Endothelial cell of umbilical vein (primary cell): ENCODE data around the gene PALM. TPM values are rescaled to one million over a fixed set of nuclear protein-coding genes. Genes with fewer than 3 reads are reported as not detected.

Source experiments
- BruUV-seq: library from RNA; stranded (reverse); fragments of 400-500 nt; replicated peaks from 2 replicates; lab custom pipeline; 2021; lab: Mats Ljungman, UMichigan
- CTCF ChIA-PET: fragments of 300-600, 350-600 bp; sonication (Branson Sonifier 250); formaldehyde crosslinking; loops from one replicate; lab custom pipeline; 2021; ENCODE audit warnings: antibody characterized with exemption, inconsistent platforms; lab: Charles Lee
- POLR2A ChIA-PET: fragments of 300-600, 350-600 bp; sonication (Branson Sonifier 250); formaldehyde crosslinking; loops from one replicate; lab custom pipeline; 2021; ENCODE audit warnings: antibody characterized with exemption, inconsistent platforms; lab: Charles Lee
- DNase-seq: peaks from one replicate; pipeline ENCODE4 v3.0.0-alpha.2; 2011; ENCODE audit warnings: low read depth, low spot score
- FAIRE-seq: peaks from 2 replicates; lab custom pipeline; 2011; peaks lifted over from hg19 to GRCh38; lab: Jason Lieb, UNC
- H2AFZ ChIP-seq: 2 replicates; pipeline ENCODE4 v1.6.0; 2012; ENCODE audit warnings: low read depth, low read length, control low read depth, inconsistent platforms
- H3K27ac ChIP-seq: 2 replicates; pipeline ENCODE4 v1.5.1; 2011; ENCODE audit warnings: low read depth, mild to moderate bottlenecking, control low read depth, low read length, moderate library complexity; ENCODE audit not compliant: insufficient read depth
- H3K27me3 ChIP-seq, 2 experiments: 2 replicates each; pipeline versions ENCODE4 v1.6.0 to v1.6.1; 2011; ENCODE audit warnings: low read length in 2 of 2, mixed read lengths in 1 of 2; ENCODE audit not compliant: control insufficient read depth in 2 of 2, insufficient read depth in 2 of 2
- H3K36me3 ChIP-seq, 2 experiments: 2 replicates in 1 of 2; 3 replicates in 1 of 2; pipeline ENCODE4 v1.5.1; 2011; ENCODE audit warnings: low read length in 2 of 2, mild to moderate bottlenecking in 1 of 2, moderate library complexity in 1 of 2; ENCODE audit not compliant: control insufficient read depth in 2 of 2, insufficient read depth in 2 of 2; ENCODE audit errors: extremely low read depth in 1 of 2
- H3K4me1 ChIP-seq: 3 replicates; pipeline ENCODE4 v1.5.1; 2011; ENCODE audit warnings: mild to moderate bottlenecking, low read length; ENCODE audit not compliant: control insufficient read depth, insufficient read depth; ENCODE audit errors: extremely low read depth
- H3K4me2 ChIP-seq: 2 replicates; pipeline ENCODE4 v1.6.1; 2011; ENCODE audit warnings: low read length, control low read depth, mixed read lengths; ENCODE audit not compliant: insufficient read depth
- H3K4me3 ChIP-seq, 3 experiments: fragments of 200-600 bp in 1 of 3; sonication (generic), shearing (Covaris generic) in 1 of 3; replicated peaks in 1 of 3; 2 replicates each; pipeline ENCODE4 v1.5.1; 2011 to 2016; ENCODE audit warnings: control low read depth in 3 of 3, low read length in 3 of 3, mild to moderate bottlenecking in 2 of 3, inconsistent platforms in 1 of 3, low read depth in 1 of 3, moderate library complexity in 1 of 3; ENCODE audit not compliant: insufficient read depth in 1 of 3
- H3K79me2 ChIP-seq: 2 replicates; pipeline ENCODE4 v1.6.0; 2012; ENCODE audit warnings: low read length, inconsistent platforms; ENCODE audit not compliant: control insufficient read depth, insufficient read depth
- H3K9ac ChIP-seq: replicated peaks from 2 replicates; pipeline ENCODE3; 2011; ENCODE audit warnings: low read length, control low read depth; ENCODE audit not compliant: insufficient read depth; ENCODE audit errors: extremely low read depth
- H3K9me1 ChIP-seq: replicated peaks from 3 replicates; pipeline ENCODE4 v1.6.0; 2011; ENCODE audit warnings: mild to moderate bottlenecking, low read length; ENCODE audit not compliant: control insufficient read depth, insufficient read depth; ENCODE audit errors: extremely low read depth
- H3K9me3 ChIP-seq: replicated peaks from 2 replicates; pipeline ENCODE4 v1.5.1; 2012; ENCODE audit warnings: low read length, inconsistent platforms; ENCODE audit not compliant: control insufficient read depth, insufficient read depth
- H4K20me1 ChIP-seq: replicated peaks from 2 replicates; pipeline ENCODE3; 2011; ENCODE audit warnings: mild to moderate bottlenecking, low read length; ENCODE audit not compliant: control insufficient read depth, insufficient read depth; ENCODE audit errors: extremely low read depth
- EZH2 ChIP-seq: IDR thresholded peaks from 2 replicates; pipeline ENCODE4 v1.6.1; 2012; ENCODE audit warnings: borderline replicate concordance, low read depth, mild to moderate bottlenecking, moderate library complexity, low read length, inconsistent platforms; ENCODE audit not compliant: severe bottlenecking
- FOS ChIP-seq: IDR thresholded peaks from 2 replicates; pipeline ENCODE4 v1.6.1; 2011; ENCODE audit warnings: mild to moderate bottlenecking, low read length, moderate library complexity, borderline replicate concordance; ENCODE audit not compliant: insufficient read depth
- GATA2 ChIP-seq: IDR thresholded peaks from 2 replicates; pipeline ENCODE4 v1.7.0; 2011; ENCODE audit warnings: low read depth, mild to moderate bottlenecking, moderate library complexity, mixed read lengths, low read length; ENCODE audit not compliant: insufficient read length, insufficient read depth
- JUN ChIP-seq: IDR thresholded peaks from 2 replicates; pipeline ENCODE4 v1.6.1; 2011; ENCODE audit warnings: borderline replicate concordance, low read depth; ENCODE audit not compliant: insufficient read length, insufficient read depth
- POLR2A ChIP-seq: IDR thresholded peaks from 2 replicates; pipeline ENCODE4 v1.6.1; 2012; ENCODE audit warnings: low read depth, mild to moderate bottlenecking, control low read depth, low read length
- POLR2AphosphoS5 ChIP-seq: IDR thresholded peaks from 2 replicates; pipeline ENCODE4 v1.6.1; 2012; ENCODE audit warnings: low read depth, mild to moderate bottlenecking, control low read depth, low read length, moderate library complexity; ENCODE audit not compliant: insufficient read depth
- dilution Hi-C: fragments of 300-500 bp; cut with MboI; formaldehyde crosslinking; loops from one replicate; pipeline ENCODE4 v1.15.0; 2019; ENCODE audit warnings: low sequenced_read_pairs; ENCODE audit not compliant: extremely low pct_ligation_motif_present
- intact Hi-C: fragments of 100-400 bp; cut with micrococcal nuclease; formaldehyde crosslinking; loops from one replicate; pipeline ENCODE4 v1.10.0; 2022
- polyA plus RNA-seq, 4 experiments: library from polyadenylated mRNA; depleted of rRNA in 3 of 4; stranded (reverse) in 3 of 4; unstranded in 1 of 4; fragments of >200 nt; gene quantifications; 2 replicates each; pipeline versions ENCODE4 v1.2.1 to v1.2.3, GENCODE V29; 2011 to 2012; ENCODE audit warnings: missing spikeins in 1 of 4
- total RNA-seq: library from RNA; stranded (reverse); gene quantifications from 2 replicates; pipeline ENCODE4 v1.2.3, GENCODE V29; 2021
- TF ChIP-seq, protein P1 (sequence below): IDR thresholded peaks from 2 replicates; pipeline ENCODE4 v1.6.1; 2011; ENCODE audit not compliant: insufficient read depth, insufficient read length
- TF ChIP-seq, protein P2 (sequence below), 2 donors: IDR thresholded peaks; 1 replicate in 1 of 2; 2 replicates in 1 of 2; pipeline ENCODE4 v1.5.1; 2011; ENCODE audit warnings: low read length in 2 of 2, mild to moderate bottlenecking in 2 of 2, moderate library complexity in 2 of 2, control low read depth in 1 of 2, inconsistent platforms in 1 of 2, low read depth in 1 of 2; ENCODE audit not compliant: insufficient read depth in 1 of 2; ENCODE audit errors: extremely low read depth in 1 of 2

PALM gene
- total and polyA plus RNA-seq, 2 donors (not counting 3 experiments of a cell fraction or from before 2014, with no cell fraction given), result 3.9 to 31.8 TPM

DNA sequence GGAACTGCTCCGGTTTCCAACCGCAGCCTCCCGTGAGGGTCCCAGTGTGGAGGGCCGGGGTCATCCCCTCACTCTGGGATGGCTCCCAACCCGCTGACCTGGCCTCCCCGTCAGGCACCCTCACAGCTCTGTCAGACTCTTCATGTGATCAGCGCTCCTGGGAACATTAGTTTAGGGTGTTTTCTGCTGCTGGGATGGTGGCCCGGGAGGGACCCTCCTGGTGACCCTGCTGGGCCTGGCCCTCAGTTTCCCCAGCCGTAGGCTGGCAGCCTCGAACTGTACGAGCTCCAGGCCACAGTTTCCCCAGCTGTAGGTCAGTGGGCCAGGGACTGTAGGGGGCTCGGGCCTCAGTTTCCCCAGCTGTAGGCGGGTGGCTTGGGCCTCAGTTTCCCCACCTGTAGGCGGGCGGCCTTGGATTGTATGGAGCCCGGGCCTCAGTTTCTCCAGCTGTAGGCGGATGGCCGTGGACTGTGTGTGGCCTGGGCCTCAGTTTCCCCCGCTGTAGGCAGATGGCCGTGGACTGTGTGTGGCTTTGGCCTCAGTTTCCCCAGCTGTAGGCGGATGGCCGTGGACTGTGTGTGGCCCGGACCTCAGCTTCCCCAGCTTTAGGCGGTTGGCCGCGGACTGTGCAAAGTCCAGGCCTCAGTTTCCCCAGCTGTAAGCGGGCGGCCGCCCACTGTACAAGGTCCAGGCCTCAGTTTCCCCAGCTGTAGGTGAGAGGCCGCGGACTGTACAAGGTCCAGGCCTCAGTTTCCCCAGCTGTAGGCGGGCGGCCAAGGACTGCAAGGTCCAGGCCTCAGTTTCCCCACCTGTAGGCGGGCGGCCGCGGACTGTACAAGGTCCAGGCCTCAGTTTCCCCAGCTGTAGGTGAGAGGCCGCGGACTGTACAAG, 87.2 kb downstream of the PALM start:
- Histone ChIP-seq H3K9ac (peak overlapping the region; percentile 78), H3K27ac (no peak overlapping the region), H2AFZ (no peak overlapping the region), H3K9me1 (no peaks in the 10 kb centered on the region), H3K79me2 (peaks cover 32% of the 10 kb centered on the region), H3K4me2 (peak overlapping the region; percentile 40), H3K9me3 (no peaks in the 10 kb centered on the region), H3K36me3 (peaks cover 4 to 12% of the 10 kb centered on the region in 2 experiments), H3K4me1 (peaks cover 29% of the 10 kb centered on the region), H3K27me3 (no peaks in the 10 kb centered on the region), H4K20me1 (no peaks in the 10 kb centered on the region), H3K4me3 (peak overlapping the region in 2 of 3 experiments; percentile 45 to 47)
- POLR2A ChIA-PET, result interaction anchor here (1.3 kb wide), 1 partner anchor 12 kb away, joined by 4 read pairs; no protein-coding TSS in a partner anchor
- no TSS peak for BruUV-seq
- DNase-seq, result no peak
- intact Hi-C loops, result loop anchor here (10.0 kb wide), 1 partner anchor 449 kb away; the partner anchor contains the start of genes ATP5F1D and MIDN
- dilution Hi-C loops, result no loop called here
- CTCF ChIA-PET, result interaction anchor here (0.5 kb wide), 1 partner anchor 26 kb away, joined by 3 read pairs; no protein-coding TSS in a partner anchor
- no peak for FAIRE-seq
- no peak for TF ChIP-seq EZH2
- TF ChIP-seq, protein P1, sequence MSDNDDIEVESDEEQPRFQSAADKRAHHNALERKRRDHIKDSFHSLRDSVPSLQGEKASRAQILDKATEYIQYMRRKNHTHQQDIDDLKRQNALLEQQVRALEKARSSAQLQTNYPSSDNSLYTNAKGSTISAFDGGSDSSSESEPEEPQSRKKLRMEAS, result no peak
- no peak for TF ChIP-seq POLR2AphosphoS5
- no peak for TF ChIP-seq GATA2
- no peak for TF ChIP-seq FOS
- no peak for TF ChIP-seq JUN
- TF ChIP-seq, protein P2, sequence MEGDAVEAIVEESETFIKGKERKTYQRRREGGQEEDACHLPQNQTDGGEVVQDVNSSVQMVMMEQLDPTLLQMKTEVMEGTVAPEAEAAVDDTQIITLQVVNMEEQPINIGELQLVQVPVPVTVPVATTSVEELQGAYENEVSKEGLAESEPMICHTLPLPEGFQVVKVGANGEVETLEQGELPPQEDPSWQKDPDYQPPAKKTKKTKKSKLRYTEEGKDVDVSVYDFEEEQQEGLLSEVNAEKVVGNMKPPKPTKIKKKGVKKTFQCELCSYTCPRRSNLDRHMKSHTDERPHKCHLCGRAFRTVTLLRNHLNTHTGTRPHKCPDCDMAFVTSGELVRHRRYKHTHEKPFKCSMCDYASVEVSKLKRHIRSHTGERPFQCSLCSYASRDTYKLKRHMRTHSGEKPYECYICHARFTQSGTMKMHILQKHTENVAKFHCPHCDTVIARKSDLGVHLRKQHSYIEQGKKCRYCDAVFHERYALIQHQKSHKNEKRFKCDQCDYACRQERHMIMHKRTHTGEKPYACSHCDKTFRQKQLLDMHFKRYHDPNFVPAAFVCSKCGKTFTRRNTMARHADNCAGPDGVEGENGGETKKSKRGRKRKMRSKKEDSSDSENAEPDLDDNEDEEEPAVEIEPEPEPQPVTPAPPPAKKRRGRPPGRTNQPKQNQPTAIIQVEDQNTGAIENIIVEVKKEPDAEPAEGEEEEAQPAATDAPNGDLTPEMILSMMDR (IDR thresholded peaks at IDR 0.05; ENCODE audit: extremely low read depth in 1 of 2, insufficient read depth in 1 of 2, low read depth in 1 of 2, low read length in 2 of 2), result no peak
- no peak for TF ChIP-seq POLR2A
